ENCODE data around the gene AUNIP.

The AUNIP gene

DNA sequence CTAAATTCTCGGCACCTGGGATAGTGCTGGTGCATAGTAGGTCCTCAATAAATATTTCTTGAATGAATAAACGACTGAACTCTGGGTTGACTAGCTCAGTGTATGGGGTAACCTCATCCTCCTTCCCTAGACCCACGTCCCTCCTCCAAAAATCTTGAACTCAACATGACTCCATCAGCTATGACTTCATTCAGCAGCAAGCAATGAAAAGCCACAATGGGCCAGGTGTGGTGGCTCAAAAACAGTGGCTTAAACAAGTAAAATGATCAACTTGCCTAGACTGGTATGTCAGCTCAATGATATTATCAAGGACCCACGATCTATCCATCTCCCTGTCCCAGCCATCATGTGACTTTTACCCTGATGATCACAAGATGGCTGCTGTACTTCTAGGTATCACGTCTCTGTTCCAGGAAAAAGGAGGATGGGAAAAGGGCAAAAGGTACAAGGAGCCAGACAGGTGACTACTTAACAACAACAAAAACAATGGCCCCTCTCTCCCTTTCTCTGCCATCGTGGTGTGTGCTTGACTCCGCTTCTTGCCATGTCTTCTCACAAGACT lies 29.2 kb upstream of the AUNIP start:
- no peak for DNase-seq

DNA sequence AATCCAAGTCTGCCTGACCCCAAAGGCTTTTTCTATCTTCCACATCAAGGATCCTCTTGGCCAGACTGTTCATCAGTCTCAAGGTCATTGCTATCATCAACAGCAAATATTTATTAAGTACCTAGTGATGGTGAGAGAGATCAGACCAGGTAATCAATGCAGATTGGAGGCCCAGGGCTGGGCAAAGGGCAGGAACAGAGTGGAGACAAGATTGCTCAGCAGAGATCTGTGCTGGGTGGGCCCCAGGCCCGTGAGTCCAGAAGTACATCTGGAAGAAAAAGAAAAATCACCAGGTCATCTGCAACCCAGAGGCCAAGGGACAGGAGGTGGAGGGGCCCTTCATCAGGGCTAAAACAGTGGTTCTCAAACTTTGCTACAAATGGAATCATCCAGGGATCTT lies 26.3 kb upstream of the AUNIP start:
- DNase-seq, result no peak

DNA sequence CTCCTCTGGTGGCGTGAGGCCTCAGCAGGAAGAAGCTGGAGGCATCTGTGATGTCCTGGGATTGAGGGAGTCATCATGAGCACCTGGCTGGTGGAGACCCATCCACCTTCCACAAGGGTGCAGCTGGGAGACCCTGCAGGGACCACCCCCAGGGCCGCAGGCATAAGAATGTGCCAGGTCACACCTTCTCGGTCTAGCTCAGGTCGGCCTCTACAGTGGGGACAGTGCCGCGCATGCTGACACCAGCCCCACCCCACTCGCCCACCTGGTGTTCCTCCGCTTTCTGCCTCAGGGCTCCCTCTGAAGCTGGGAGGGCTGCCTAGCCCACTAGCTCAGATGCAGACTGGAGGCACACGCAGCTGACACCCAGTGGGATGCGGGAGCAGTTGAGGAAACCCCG lies 22.0 kb upstream of the AUNIP start:
- no peak for DNase-seq

DNA sequence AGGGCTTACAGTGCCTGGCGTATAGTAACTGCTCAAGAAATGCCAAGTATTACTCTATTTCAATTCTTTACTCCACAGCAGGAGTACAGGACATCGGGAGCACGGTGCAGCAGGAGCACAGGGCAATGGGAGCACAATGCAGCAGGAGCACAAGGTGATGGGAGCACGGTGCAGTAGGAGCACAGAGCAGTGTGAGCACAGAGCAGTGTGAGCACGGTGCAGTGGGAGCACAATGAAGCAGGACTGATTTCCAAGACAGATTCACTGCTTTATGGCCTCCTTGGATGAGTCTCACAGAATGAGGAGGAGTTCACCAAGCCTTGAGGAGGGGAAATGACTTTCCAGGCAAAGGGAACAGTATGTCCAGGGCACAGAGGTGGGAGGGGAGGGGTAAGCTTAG lies 21.3 kb upstream of the AUNIP start:
- no peak for DNase-seq

DNA sequence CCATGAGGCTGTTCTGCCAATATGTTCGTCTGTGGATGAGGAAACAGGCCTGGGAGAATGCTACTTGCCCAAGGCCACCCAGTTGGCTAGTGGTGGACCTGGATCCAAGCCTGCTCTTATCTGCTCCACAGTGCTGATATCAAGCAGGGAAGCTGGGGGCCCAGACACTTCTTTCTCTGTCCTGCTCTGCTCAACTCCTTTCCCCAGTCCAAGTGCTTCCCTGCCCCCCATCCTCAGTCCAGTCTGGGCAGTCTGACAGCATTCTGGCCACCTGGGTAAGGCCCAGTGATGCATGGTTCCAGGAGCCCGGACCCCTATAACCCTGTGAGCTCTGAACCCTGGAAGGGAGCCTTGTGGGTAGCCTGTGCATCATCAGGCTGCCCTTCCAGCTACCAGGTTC lies 20.4 kb upstream of the AUNIP start:
- DNase-seq, result peak; percentile 40

DNA sequence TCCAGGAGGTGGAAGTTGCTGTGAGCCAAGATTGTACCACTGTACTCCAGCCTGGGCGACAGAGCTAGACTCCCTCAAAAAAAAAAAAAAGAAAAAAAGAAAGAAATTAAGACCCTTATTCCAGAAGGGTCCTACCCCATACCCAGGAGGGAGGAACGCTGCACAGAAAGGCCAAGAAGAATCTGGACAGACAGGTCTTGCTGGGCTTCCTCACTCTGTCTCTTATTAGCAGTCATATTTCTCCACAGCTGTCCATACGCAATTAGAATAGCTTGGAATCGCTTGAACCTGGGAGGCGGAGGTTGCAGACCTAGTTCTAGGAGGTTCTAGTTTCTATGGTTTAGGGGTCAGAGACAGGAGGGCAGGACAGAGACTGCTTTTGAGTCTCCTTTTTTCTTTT lies 19.4 kb upstream of the AUNIP start:
- DNase-seq, result no peak

DNA sequence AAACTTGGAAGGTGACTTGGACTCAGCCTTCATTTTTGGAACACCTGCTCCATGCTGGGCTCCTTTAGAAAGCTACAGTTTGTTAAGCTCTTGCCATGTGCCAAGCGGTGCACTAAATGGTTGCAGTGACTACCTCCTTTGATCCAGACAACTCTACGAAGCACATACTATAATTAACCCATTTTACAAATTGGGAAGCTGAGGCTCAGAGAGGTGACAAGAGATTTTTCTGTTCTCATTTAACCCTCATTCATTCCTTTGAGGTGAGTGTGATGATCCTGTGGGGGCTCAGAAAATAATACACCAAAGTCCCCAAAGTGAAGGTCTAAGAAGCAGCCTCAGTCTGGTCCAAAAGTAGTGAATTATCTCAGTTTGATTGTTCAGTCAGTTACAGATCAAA lies 17.9 kb upstream of the AUNIP start:
- DNase-seq, result no peak

DNA sequence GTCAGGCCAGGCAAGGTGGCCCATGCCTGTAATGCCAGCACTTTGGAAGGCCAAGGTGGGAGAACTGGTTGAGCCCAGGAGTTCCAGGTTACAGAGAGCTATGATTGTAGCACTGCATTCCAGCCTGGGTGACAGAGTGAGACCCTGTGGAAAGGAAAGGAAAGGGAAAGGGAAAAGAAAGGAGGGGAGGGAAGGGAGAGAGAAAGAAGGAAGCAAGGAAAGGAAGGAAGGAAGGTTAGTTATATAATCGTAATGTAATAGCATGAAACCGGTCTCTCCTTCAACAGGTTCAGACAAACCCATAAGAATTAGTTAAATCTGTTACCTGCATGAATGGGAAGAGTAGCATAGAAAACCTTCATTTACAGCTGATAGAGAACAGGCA lies 17.4 kb upstream of the AUNIP start:
- no peak for DNase-seq

DNA sequence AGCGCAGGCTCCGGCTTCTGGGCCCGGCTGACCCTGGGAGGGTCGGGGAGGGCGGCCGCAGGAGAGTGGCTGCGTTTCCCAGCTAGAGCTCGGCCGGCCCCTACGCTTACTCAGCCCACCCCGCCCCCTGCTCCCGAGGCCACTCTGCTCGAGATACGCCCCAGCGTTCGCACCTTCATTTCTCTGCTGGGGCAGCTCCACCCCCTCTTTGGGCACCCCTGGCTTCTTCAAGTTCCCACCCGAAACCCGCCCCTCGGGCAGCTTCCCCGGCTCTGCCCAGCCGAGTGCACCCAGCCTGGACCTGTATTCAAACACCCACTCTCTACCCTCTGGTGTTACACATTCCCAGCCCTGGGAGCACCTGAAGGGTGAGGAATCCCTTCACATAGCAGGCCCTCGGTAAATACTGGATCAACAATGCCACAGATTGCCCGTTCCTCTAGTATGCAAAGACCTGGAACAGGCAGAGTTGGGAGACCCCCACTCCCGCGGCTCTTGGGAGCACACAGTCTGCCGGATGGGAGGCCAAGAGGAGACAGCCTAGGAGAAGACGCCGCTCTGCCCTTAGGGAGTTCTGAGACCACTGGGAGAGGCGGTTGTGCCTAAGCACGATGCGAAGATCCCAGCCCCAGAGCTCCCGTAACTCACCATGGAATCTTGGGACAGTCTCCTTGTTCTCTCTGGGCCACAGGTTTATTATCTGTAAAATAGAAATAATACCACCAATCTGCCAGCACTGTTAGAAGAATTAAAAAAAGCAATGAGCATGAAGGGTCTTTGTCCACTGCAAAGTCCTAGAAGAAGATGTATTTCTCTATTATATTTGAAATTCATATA lies 16.8 kb upstream of the AUNIP start:
- DNase-seq, result no peak

DNA sequence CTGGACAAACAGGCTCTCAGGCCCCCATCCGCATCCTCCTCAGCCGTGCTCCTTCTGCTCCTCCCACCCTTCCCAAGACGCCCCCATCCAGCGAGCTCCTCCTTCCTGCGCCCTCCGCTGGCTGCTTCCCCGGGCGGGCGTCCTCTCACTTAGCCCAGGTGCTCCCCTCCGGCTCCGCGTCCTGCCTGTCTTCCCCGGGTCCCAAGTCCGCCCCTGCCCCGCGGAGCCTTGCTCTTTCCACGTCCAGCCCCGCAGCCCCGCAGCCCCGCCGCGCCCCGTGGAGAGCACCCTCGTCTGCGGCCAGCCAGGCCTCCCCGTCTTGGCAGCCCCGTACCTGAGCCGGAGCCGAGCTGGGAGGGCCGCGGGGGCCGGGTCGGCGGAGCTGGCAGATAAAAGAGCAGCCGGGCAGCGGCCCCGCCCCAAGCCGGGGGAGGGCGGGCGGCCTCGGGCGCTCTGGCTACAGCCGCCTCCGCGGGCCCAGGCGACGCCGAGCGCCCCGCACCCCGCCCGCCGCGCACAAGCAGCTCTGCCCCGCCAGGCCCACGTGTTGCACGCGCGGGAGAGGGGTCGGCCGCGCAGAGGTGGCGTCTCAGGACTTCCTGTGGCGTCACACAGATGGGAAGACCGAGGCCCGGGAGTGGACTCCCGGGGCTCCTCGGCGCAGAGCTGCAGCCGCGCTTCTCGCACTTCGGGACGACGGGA lies 16.0 kb upstream of the AUNIP start, which contains the start of gene PAQR7:
Gene PAQR7, minus strand, starts transcription at position 555 of the 702 bp plus-strand sequence. CDS start 11,869 bp downstream, outside the sequence.
- DNase-seq, result peak; percentile 64

DNA sequence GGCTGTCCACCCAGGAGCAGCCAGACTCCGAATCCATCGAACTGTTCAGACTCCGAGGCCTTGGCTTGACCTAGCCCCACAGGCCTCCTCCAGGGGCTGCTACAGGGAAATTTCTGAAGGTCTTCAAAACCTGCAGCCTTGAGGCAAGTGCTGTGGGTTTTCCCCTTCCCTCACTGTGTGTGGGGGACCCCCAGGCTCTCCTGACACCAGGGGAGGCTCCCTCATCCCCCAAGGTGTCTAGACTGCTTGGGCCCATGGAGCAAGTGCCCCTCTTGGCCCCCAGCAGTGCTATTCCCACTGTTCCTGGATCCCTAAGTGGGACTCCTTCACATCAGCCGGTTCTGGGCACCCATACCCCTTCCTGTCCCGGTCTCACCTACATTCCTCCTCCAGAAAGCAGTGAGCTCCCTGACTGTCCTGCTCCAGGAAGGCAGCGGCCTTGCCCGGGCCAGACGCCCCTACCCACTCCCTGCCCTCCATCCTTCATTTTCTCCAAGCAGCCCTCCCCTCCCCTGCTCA lies 15.4 kb upstream of the AUNIP start:
- DNase-seq, result no peak

DNA sequence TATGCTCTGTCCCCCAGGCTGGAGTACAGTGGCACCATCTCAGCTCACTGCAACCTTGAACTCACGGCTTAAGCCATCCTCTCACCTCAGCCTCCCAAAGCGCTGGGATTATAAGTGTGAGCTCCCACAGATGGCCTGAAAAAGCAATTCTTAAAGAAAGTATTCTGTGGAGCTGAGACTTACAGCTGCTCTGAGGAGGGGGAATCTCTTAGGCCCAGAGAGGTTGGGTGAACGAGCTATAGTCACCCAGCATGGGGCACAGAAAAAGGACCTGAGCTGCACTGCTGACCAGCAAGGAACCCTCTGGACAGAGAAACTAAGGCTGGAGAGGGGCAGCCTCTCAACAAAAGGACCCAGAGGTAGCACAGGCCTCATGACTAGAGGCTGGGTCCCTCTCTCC lies 15.0 kb upstream of the AUNIP start:
- no peak for DNase-seq

DNA sequence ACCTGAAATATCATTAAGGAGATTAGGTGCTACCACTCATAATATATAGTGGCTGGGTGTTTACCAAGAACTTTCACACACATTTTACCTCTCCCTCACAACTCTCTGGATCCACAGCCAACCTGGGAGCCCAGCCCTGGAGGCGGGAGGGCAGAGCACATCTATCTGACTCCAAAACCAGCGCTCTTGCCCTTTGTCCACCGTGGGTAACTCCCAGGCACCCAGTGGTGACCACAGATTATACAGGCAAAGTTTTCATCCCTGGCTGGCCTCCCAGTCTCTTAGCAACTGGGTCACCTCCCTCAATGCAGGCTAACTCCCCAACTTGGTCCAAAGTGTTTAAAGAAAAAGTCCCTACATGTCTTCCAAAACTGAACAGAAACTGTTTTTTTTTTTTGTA lies 13.9 kb upstream of the AUNIP start:
- DNase-seq, result no peak

DNA sequence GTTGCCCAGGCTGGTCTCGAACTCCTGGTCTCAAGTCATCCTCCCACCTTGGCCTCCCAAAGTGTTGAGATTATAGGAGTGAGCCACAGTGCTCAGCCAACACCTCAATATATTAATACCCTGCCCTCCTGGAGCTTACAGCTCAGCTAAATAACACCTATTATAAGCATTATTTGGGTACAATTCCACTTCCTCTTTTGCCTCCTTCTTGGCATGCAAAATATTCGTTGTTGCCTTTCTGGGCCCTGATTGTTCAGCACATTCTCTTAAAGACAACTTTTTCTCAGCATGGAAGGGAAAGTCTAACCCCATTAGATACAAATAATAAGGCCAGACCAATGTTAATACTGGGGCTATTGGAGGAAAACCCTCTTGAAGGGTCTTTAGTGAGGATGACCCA lies 13.5 kb upstream of the AUNIP start:
- no peak for DNase-seq

DNA sequence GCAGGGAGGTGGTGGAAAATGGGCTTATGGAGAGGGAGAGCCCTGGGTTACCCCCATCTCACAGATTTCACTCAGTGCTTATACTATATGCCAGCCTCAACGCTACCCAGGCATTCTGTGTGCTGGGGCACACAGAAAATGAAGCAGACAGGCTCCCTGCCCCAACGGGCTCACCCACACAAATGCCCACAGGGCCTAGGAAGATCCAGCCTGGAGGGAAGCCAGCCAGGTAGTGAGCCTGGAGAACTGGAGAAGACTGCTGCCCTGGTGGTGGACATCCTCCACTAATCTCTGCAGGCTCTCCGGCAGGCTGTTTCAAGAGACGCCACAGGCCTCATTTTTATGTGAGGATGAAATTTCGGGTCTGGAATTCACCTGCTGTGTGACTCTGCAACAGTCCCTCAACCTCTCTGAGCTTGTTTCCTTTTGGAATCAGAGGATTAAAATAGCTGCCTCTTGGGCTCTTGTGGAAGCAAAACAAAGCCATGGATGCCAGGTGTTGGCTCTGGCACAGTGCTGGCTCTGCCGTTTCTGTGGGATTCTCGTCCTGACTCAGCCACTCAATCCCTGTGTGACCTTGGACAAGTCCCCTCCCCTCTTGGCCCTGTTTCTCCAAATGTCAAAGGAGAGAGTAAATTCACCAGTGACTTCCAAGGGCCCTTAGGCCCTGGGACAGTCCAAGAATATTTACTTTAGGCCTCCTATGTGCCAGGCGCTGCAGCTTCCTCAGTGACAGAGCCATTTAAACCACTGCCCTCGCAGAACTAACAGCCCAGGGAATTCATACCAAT lies 12.6 kb upstream of the AUNIP start:
- no peak for DNase-seq

DNA sequence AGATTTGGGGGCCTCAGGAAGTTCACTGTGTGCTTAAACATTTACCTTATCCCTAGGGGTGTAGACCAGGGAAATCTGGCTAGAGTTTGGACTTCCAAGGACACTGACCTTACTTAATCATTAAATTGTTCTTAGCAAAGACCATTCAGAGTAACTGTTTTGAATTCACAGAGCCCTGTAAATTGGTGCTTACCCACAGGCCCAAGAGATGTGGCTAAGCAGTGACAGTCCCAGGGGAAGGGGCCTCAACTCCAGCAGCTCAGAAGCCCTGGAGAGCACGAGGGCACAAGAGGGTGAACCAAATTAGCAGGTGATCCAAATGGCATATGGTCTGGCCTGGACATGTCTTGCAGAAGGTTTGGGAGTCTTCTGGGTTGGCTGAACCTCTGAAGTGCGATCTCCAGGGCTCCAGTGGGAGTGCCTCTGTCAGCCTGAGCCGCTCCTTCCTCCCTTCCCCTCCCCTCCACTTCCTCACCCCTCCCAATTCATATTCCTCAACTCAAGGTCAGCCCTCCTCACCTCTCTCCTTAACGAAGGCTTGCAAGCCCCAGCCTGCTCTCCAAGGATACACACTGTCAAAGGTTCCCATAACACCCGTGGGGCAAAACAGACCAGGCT lies 11.9 kb upstream of the AUNIP start:
- DNase-seq, result no peak

DNA sequence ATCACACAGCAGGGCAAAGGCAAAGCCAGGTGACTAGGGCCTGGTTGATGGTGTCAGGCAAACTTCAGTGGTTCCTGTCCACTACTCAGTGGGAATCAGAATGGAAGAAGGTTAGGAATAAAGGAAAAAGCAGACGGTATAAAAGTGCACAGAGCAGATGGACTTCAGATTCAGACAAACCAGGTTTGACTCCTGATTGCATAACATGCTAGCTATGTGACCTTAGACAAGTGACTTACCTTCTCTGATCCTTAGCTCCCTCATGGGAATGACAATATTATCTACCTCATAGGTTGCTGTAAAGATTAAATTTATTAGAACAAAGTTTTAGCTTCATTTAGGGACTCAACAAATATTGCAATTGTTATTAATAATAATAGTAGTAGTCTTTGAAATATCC lies 11.4 kb upstream of the AUNIP start:
- DNase-seq, result no peak

DNA sequence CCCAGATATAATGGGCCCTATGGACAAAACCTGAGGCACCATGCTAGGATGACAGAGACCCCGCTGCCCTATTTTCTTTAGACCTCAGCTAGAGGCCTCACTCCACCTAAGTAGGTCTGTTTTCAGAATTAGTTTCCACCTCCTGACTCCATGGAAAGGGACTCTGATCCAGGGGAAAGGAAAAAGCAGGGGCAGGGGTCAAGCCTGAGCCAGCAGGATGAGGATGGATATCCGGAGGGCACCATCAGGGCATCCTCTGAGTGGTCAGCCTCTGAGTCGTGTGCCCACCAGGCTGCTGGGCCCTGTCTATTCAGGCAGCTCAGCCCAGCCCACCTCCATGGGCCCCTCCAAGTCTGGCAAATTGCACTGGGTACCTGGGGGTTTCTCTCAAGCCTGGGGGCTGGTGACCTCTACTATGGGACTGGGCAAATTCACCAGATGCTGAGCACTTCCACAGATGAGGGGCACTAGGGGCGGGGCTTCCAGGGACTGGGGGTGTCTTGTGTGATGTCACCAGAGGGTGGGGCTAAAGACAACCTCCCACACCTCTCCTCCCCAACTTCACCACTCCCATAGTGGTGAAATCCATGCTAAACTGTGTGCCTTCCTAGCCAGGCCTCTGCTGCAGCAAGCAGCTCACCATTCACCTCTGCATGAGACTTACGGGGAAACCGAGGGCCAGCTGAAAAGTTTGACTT lies 10.8 kb upstream of the AUNIP start:
- no peak for DNase-seq

DNA sequence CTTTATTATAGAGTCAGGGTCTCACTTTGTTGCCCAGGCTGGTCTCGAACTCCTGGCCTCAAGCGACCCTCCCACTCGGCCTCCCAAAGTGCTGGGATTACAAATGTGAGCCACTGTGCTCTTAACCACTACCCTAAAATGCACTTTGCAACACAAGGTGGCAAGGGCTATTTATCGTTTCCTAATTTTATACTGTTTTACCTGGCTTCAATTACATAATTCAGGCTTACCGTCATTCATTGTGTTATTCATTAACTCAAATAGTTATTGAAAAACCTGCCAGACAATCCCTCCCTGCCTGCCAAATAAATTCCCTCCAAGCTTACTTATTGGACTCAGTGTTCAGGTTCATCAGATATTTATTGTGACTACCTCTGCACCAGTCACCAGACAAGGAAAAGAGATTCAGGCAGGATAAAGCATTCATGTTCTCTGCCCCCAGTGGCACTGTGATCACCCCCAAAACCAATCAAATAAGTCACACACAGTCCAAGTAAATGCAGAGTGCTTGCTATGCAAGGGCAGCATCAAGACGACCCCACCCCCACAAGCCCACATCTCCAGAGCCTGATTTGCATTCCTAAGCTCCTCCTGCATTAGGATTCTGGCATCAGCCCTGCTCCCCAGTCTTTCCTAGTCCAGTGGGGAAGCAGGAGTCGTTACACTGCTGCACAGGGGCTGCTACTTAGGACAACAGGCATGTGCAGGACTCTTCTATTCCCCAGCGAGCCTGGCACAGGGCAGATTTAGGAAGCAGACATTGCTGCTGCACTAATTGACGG lies 8.1 kb upstream of the AUNIP start:
- DNase-seq, result no peak

DNA sequence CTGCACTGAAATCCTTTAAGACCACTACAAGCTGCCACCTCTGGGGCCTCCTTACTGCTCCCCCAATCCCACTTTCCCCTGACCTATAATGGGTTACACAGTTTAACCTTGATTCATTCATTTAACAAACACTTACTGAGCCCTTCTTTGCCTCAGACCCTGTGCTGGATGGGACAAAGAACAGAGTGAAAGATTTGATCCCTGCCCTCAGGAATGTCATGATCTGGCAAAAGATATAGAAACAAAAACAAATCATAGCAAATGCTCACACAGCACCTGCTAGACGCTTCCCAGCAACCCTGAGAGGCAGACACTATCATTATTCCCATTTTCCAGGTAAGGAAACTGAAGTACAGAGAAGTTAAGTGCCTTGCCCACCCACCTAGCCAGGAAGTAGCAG lies 7.0 kb upstream of the AUNIP start:
- DNase-seq, result no peak

DNA sequence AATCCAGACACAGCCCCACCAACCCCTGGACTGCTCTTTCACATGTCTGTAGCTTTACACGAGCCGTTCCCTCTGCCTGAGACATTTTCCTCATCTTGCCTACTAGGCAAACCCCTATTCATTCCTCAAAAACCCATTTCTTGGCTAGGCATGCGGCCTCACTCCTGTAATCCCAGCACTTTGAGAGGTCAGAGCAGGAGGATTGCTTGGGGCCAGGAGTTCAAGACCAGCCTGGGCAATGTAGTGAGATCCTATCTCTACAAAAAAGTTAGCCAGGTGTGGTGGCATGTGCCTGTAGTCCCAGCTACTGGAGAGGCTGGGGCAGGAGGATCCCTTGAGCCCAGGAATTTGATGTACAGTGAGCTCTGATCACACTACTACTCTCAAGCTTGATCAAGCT lies 5.2 kb upstream of the AUNIP start:
- DNase-seq, result no peak

Data from OCI-M1 (cell line).